ENCODE data around the gene LRRC71.

LRRC71 gene

DNA sequence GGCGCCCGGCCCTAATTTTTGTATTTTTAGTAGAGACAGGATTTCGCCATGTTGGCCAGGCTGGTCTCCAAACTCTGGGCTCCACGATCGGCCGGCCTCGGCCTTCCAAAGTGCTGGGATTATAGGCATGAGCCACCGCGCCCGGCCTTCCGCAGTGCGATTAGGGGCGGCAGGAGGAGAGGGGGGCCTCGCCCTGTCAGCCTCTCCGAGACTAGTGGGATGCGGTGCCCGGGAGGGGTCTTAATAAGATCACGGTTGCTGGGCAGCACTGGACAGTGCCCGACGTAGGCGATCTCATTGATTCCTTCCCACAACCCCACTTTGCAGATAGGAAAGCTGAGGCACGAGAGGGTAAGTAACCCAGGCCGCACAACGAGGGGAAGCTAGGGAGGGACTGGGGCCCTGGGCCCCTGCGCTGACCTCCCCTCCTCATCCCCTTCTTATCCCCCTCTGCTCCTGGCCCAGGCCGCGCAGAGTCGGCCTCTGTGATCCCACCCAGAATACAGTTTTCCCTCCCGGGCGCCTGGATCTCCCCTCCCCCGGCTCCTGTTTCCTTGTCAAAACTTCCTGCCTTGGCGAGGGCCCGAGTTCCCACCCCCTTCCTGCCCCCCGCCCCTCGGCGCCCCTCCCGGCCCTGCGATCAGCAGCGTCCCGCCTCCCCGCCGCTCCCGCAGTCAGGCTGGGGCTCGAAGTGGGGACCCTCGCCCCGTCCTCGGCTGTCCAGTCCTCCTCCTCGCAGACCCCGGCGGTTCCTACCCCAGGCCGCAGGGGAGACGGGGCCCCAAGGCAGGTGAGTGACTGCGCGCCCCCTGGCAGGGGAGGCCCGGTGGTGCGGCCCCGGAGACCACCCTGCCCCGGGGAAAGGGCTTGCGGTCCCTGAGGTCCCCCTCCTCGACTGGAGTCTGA lies 27.1 kb upstream of the LRRC71 start, which contains the start of gene PEAR1:
PEAR1 (plus strand) TSS at position 671 of the 906 bp plus-strand sequence. CDS start 10,209 bp downstream, outside the sequence.
- DNase-seq = no peak

DNA sequence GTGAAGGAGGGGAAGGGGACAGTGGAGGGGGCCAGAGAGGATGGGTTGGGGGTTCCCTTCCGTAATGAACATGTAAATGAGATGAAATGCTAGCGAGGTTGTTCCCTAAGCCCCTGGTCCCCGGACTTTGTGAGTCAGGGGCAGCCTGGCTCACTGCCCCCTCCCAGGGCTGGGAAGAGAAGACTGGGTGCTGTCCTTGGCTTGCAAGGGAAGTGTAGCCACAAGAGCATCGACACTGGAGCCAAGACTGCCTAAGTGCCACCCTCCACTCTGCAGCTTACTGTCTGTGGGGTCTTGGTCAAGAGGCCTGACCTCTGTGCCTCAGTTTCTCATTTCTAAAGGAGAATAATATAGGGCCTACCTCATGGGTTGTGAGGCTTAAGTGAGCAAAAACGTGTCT lies 26.4 kb upstream of the LRRC71 start:
- no peak for DNase-seq

DNA sequence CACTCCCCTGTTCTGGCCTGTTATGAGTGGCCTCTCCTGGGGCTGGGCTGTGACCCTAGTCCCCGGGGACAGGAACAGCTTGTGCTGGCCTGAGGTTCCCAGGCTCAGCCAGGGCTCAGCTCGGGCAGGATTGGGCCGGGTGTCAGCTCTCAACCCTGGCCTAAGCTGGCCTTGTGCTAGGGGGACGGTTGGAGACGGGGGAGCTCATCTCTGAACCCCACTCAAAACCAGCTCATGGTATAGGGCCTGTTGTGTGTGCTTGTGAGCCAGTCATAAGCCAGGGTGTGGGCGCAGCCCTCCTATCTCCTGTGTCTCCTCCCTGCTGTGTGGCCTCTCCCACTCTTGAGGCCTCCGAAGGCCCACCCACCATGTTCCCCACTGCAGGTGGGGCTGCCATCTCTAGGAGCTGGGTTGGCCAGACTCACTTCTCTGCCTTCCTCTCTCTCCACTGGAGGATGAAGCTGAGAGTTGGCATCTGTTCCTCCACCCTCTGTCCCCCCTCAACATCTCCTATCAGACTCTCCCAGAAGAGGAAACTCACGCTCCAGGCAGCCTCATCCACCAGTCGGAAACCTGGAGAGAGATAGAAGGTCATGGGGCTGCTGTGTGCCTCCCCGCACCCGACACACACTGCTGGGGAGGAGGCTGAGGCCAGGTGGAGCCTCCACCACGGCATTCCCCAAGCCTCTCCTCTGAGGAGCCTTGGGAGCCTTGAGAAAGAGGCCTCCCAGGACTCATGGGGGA lies 25.5 kb upstream of the LRRC71 start:
- no peak for DNase-seq

DNA sequence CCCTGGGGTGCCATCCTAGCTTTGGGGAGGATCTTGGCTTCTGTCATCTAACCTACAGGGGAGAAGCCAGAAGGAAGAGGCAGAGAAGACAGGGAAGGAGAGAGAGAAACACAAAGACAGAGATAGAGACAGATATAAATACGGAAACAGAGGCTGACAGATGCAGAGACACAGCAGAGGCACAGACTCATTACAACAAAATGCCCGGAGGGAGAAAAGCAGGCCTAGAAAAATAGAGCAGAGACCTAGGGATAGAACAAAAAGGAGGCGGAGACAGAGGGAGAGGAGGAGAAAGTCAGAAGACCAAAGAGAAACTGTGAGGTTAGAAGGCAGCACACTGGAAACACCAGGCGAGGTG lies 25.0 kb upstream of the LRRC71 start:
- no peak for DNase-seq

DNA sequence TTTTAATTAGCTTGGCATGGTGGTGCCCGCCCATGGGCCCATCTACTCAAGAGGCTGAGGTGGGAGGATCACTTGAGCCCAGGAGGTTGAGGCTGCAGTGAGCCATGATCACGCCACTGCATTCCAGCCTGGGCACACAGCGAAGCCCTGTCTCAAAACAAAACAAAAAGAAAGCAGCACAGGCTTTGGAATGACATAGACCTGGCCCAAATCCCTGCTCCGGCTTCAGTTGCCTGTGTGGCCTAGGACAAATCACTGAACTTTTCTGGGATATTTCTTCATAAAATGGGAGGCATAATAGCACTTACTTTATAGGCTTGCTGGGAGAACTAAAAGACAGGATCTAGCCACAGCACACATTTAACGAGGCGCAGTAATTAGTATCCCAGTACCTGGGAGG lies 24.5 kb upstream of the LRRC71 start:
- no peak for DNase-seq

DNA sequence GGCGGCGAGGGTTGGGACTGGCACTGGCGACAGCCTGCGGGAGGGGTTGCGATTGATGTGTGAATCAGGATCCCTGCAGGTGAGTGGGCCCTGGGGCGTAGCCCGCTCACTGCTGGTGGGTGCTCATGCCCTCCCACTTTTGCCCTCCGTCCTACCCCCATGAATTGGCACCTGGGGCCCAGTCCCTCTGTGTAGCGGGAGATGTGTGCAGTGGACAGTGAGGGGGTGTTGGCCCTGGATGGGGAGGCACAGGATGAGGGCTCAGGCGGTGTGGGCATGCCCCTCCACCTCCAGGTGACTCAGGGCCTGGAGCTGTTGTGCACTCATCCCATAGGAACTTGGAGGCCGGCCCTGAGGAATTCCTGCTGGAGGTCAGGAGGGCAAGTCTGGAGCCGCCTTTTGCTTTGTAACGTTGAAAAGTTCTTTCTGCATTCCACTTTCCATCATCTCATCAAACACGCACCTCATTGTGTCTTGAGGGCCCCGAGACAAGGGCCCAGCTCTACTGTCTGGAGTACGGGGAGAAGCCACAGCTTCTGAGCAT lies 23.9 kb upstream of the LRRC71 start:
- no peak for DNase-seq

DNA sequence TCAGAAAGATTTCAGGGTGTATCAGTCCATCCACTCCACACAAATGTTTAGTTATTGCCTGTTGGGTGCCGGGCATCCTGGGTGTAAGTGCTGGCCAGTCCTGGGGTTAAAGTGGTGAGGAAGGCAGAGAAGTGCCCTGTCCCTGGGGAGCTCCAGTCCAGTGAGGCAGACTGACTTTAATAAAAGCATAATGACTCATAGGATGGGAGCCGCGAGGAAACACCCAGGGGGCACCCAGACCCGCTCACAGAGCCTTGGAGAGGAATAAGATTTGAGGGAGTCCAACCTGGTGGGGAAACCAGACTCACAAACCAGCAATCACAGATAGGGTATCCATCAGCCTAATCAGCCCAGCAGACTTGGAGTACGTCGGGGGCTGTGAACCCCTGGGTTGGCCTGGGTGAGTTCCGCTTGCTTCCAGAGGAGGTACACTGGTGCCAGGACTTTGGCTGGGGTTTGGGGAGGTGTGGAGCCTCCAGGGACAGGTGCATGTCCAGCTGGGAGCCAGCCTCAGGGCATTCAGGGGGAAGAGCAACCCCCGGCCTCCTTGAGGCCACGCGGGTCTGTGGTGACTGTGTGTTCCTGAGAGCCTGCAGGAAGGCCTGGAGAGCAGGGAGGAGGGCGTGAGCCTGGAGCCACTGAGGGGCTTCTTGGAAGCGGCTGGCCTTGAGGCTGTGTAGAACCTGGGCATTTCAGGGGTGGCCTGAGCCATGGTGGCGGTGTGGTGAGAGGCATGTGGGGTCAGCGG lies 23.2 kb upstream of the LRRC71 start:
- no peak for DNase-seq

DNA sequence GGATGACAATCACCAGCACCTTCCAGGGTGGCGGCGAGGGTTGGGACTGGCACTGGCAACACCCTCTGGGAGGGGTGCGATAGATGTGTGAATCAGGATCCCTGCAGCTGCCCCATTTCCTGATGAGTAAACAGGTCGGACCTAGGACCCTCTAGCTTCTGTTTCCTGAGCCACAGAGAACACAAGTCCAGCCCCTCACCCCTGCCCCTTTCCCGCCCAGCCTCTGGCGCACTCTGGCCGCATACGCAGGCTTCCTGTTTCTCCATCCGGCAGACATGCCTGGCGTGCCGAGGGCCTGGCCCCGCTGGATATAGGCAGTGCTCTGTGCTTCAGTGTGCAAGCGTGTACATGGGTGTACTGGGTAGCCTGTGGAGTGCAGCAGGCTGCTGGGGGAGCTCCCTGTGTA lies 22.3 kb upstream of the LRRC71 start:
- DNase-seq = no peak

DNA sequence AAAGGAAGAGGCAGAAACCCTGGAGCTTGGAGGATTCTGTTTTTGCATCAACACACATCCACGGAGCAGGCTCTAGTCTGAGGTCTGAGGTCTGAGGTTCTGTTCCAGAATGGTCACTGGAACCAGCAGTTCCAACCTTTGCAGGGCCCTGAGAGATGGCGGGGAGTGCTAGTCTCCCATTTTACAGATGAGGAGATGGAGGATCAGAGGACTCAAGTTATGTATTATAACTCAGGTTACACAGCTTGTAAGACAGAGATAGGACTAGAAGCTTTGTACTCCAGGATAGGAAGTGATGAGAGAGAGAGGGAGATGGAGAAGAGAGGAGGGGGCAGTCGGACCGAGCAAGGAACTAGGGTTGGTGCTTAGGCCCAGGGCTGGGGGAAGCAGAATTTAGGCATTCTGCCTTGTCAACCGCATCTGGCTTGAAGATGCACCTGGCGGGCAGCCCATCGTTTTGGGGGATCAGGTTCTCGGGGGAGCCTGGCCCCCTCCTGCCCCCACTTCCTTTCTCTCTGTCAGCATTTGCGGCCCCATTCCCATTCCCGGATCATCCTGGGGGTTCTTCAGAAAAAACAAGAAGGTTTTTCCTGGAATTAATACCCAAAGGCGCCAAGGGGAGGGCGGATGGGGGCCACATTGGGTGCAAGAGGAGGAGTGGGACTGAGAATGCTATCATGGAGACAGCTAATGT lies 21.3 kb upstream of the LRRC71 start:
- no peak for DNase-seq

DNA sequence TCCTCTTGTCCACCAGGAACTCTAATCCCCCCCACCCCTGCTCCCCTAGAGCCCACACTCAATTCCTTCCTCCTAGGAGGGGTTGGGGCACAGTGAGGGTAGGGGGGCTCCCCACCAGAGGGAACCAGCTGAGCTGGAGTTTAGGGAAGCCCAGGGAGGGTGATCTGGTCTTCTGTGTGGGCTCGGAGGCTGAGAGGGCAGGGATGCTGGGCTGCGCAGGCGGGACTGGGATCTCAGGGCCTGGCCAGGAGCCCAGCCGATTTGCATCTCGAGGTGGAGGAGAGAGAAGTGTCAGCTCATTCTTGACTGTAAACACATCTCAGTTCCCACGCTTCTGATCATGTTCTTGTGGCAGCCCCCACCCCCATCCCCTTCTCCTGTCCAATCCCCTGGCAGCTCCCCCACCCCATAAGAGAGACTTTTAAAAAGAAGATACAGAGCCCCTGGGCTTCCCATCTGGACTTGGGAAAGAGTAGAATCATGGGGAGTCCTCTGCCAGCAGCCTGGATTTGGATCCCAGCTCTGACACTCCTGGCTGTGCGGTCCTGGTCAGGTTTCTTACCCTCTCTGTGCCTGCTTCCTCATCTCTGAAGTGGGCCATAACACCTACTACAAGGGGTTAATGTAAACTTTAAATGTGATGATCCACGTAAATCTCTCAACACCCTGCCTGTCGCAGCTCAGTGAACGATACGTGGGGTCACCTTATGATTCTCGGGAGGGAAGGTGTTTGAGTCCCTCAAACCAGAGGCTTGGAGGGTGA lies 20.3 kb upstream of the LRRC71 start:
- no peak for DNase-seq

DNA sequence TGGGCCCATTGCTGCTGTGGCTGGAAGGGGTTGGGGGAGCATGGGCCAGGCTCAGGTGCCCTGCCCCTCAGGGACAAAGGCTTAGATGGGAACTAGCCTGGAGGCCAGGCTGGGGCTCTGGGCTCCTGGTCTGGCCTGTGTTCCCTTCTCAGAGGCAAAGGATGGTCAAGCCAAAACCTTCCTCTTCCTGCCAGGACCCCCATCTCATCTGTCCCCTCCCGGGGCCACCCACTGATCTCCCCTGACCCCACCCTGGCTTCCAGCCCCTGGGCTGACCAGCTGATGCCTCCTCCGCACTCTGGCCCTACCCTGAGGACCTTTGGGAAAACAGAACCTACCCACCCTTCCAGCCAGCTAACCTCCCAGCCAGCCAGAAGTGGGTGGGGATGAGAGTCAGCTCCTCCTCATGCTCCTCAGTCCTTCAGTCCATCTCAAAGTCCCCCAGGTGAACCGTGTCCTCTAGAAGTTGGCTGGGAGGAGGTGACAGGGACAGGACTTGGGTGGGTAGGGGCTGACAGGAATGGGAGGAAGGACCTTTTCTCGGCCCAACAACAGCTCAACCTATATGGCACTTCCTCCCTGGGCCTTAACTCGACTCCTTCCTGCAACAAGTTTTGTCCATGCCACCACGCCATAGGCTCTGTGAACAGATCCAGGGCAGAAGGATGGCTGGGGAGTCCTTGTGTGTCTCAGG lies 19.4 kb upstream of the LRRC71 start:
- no peak for DNase-seq

DNA sequence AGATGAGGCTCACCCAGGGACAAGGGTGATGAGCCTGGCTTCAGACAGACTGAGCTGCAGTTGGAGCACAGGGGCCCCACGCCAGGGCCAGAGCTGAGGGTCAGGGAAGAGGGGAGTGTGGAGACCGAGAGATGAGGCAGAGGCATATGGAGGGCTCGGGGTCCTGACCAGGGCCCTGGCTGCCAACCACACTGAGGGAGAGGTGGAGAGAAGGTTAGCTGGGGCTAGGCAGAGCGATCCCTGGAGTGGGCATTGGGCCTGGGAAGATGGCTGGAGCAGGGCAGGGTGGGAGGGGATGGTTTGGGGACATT lies 18.9 kb upstream of the LRRC71 start:
- no peak for DNase-seq

DNA sequence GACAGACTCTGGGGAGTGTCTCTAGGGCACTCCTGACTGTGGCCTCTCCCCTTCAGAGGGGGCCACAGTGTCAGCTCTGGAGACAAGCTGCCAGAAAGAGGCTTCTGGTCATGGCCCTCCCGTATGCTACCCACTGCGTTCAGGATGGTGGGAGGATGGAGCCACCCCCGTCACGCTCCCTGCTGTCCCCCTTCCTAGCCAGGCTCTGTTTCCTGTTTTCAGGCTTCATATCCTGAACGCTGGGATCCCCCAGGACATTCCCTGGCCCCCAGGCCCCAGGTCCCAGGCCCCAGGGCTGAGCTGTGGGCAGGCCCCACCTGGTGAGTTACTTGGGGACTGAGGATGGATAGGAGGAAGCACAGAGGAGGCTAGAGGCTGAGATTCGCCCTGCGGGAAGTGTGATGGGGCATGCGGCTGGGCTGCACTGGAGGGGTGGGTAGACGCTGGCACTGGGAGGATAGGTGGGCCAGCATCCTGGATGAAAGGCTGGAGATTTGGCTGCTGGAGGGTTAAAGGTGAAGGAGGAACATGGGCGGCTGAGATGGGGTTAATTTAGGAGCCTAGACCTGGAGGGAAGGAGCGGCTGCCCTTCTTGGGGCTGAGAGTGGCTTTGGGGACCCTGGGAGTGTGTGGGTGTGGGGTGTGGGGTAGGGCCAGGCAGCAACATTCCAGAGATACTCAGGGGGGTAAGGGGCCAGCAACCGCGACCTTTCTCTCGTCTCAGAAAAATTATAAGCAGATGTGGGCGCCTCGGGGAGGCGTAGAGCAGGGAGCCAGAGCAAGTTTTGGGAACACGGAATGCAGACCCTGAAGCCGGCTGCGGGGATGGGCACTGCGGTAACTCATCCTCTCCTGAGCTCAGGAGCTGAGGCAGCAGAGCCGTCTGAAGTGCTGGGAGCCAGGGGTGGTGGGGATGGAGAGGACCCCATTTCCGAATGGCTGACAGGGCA lies 18.2 kb upstream of the LRRC71 start:
- no peak for DNase-seq

DNA sequence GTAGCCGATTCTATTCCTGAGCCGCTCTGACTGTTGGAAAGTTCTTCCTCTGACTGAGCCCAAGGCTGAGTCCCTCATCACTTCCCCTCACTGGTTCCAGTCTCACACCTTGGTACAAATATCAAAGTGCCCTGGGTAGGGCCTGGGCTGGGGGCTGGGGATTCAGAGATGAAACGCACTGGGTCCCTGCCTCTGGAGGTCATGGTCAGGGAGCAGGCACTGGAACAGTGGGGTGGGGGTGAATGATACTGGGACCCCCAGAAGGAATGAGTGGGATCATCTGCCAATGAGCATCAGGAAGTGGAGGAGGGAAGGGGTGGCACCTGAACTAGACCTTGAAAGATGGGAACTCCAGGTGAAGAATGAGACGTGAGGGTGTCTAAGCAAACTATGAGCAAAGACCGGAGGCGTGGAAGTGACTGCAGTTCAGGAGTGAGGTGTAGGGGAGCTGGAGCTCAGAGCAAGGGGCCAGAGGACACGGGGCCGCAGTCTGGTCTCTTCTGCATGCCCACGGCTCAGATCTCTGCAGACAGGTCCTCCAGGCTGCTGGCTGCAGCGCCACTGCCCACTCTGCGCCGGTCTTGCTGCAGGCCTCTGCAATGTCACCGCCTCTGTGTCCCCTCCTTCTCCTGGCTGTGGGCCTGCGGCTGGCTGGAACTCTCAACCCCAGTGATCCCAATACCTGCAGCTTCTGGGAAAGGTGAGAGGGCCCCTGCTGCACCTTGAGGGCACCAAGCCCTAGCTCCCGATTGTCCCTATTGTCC lies 16.9 kb upstream of the LRRC71 start:
- DNase-seq = no peak

DNA sequence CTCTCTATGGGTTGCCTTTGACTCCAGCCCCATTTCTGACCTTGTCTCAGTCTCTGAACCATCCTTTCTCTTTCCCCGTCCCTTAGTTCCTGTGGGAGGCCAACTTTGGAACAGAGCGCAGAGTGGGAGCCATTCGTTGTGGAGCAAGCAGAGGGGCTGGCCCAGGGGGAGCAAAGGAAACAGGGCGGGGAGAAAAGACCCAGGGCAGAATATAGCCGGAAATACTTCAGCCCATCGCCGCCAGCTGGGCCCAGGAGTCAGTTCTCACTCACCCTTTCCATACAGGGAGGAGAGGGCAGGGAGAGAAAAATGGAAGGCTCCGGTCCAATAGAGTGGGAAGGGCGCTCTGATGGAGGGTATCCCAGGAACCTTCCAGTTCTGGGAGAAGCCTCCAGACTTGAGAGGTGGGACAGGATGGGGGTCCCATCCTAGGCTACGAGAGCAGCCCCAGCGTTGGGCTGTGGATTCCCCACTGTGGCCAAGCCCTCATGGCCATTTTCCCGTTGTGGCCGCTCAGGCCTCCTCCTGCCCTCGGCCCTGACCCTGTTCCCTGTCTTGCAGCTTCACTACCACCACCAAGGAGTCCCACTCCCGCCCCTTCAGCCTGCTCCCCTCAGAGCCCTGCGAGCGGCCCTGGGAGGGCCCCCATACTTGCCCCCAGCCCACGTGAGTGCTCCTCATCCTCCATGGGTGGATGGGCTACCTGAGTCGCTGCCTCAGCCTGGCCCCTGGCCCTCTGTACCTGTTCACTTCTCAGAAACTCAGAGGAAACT lies 16.1 kb upstream of the LRRC71 start:
- no peak for DNase-seq

DNA sequence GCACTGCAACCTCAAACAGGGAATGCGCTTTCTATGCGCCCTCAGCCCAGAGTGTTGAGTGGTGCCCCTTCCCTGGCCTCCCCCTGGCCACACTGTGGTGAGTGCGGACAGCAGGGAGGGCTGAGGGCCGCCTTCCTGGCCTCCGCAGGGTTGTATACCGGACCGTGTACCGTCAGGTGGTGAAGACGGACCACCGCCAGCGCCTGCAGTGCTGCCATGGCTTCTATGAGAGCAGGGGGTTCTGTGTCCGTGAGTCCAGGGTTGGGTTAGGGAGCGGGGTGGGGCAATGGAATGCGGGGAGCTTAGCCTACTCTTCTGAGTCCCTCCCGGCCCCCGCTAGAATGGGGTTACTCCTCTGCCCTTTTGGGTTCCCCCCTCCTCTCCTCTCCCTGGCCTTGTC lies 15.3 kb upstream of the LRRC71 start:
- no peak for DNase-seq

DNA sequence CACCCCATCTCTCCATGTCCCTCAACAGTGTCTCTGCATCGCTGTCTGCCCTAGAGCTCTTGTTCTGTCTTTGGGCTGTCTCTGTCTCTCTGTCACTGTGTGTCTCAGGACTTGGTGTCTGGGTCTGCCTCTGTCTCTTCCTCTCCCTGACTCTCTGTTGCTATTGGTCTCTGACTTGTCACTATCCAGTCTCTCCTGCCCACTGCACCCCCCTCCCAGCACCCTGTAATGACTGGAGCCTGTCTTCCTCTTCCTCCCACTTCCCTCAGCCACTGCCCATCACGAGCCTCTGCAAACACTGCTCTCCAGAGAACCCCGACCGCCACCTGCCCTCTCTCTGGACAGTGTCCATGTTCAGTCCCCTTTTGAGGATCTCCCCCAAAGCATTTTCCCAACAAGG lies 14.8 kb upstream of the LRRC71 start:
- no peak for DNase-seq

DNA sequence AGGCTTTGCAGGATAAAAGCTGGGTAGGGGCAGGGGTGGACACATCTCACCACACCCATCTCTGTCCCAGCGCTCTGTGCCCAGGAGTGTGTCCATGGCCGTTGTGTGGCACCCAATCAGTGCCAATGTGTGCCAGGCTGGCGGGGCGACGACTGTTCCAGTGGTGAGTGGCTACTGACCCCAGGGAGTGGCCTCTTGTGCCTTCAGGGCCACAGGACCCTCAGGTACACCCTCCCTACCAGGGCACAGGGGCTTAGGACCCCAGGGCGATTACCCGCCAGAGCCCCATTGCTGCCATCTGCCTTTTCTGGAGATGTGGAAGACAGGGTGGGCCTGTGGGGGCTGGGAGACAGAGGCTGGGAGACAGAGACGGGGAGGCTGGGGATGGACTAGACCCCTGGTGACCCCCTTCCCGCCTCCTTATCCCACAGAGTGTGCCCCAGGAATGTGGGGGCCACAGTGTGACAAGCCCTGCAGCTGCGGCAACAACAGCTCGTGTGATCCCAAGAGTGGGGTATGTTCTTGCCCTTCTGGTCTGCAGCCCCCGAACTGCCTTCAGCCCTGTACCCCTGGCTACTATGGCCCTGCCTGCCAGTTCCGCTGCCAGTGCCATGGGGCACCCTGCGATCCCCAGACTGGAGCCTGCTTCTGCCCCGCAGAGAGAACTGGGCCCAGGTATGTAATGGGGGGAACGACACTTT lies 14.1 kb upstream of the LRRC71 start:
- DNase-seq = no peak
